Mucosa of gallbladder (tissue), 1 donor: ENCODE measurements around the gene SMPX. TPM values are rescaled to one million over a fixed set of nuclear protein-coding genes. Genes with fewer than 3 reads are reported as not detected.

Experiments used
- DNase-seq: peaks from one replicate; pipeline ENCODE4 v3.0.0-alpha.2; 2020; ENCODE audit warnings: low spot score
- total RNA-seq: library from RNA; stranded (reverse); gene quantifications from one replicate; pipeline ENCODE4 v1.2.1, GENCODE V29; 2021
- donor health status: DM: no; HTN: no; CAD: no.

SMPX gene
- total RNA-seq, 1 donor from 2014 or later, result 1.5 TPM

GRCh38 chrX:21744060-21744459 is 13.9 kb downstream of the SMPX start:
- no peak for DNase-seq

DNA sequence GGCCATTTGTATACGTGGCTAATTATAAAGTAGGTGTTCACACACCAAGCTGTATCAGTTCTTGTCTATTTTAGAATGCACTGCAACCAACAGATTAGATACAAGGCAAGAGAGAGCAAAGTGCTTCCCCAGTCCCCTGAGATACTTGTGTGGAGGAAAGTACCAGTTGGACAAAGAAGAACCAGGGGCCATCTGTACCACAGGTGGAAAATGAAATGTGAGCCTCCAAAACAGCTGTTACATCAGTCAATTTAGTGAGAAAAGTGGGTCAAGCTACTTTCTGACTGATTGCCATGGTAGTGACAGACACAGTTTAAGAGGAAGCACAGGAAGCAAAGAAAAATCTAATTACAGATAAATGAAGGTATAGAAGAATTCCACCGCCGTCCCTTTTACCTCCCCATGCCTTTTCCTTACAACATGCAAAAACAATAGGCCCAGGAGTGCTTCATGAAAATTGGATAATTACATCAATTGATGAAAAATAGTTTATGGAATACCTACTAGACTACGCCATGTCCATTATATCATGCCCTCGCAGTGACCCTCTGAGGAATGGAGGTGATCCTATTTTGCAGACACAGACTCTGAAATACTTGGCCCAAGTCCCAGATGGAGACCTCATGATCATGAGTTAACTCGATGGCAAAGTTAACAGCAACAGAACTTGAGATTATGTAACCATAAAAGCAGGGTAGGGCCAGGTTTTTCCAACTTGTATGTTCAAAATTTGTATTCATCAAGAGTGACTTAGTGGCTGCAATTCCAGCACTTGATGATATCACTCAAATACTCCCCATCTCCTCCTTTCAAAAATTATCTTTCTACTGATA is 15.8 kb downstream of the SMPX start:
- DNase-seq, result peak; percentile 25

GRCh38 chrX:21741364-21741763 is 16.6 kb downstream of the SMPX start:
- no peak for DNase-seq

- DNase-seq, result peak; percentile 44
Measured at GRCh38 chrX:21740329-21741274, 17.3 kb downstream of the SMPX start.

- no peak for DNase-seq
Measured at GRCh38 chrX:21738950-21739287, 19.0 kb downstream of the SMPX start.

DNA sequence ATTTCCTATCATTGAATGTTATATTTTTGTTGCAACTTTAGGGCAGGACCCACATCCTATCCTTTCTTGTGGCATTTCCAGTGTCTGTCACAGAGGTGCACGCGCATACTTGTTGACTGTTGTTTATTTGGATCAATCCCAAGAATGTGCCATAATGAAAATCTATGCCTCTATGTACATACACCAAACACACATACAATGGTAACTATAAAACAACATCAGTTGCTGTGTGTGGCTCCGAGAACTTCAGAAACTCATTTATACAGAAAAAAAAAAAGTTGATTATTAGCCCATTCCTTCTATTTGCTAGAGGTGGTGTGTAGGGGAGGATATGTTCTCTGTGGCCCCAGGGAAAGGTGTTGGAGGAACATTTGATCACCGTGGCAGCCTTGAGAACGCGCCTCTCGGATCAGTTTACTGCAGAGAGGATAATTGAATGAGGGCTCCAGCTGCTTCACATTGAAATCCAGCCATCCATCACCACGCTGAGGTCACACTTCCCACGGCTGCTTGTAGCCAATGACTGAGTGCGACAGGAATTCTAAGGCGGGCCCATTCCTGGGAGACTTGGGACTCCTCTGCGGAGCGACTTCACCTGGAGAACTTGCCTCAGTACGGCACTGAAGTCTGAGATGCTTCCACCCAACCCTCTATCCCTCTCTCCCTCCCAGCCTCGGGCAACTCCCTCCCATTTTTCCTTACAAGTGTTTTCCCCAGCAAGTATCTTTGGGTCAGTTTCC is 19.5 kb downstream of the SMPX start:
- no peak for DNase-seq

DNA sequence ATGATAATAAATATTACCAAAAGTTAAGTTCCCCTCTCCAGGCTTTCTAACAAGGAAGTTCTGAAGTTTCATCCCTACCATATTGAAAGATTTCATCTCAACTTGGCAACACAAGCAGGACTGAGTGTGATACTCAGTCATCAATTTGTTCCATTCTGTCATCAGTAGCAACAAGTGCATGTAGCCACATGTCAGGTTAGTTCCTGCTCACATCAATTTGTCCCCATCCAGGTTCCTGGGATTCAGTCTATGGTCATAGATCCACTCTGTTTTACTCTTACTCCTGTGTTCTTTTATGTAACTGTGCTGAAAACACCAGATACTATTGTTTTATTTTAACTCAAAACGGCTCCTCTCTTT is 22.2 kb downstream of the SMPX start:
- DNase-seq, result no peak

- DNase-seq, result no peak
Measured at GRCh38 chrX:21735038-21735767, 22.7 kb downstream of the SMPX start.

DNA sequence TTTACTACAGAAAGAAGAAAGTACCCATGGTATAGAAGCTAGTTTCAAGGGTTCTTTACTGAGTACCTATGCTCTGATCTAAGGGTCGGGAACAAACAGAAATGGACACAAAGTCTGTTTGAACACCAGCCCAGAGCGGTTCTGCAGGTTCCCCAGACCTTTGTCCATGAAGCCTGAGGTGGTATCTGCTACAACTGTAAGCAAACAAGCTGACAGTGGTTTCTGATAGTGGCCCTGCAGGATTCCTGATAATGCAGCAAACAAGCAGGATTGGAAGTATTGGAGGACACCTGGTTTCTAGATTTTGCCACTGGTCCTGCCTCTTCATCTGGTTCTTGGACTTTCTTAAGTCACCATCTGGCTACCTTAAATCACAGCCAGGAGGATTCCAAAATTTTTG is 23.7 kb downstream of the SMPX start:
- peak; percentile 35 for DNase-seq

DNA sequence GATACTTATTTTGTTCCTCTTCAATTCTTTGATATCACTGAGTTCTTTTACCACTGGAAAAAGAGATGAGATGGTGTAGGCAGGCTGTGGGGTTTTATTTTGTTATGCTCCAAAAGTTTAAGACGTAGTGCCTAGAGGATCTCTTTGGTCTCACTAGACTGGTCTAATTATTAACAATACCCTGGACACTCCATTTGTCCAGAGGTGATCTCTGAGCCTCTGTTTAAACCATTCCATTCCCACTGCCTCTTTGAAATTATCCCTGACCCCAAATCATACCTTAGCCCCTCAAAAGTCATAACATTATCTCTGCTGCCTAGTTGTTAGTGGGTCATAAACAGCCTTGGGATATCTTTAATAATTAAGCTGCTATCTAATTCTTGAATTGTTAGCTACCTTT is 24.2 kb downstream of the SMPX start:
- DNase-seq, result no peak

GRCh38 chrX:21730026-21730425 is 27.9 kb downstream of the SMPX start:
- no peak for DNase-seq

DNA sequence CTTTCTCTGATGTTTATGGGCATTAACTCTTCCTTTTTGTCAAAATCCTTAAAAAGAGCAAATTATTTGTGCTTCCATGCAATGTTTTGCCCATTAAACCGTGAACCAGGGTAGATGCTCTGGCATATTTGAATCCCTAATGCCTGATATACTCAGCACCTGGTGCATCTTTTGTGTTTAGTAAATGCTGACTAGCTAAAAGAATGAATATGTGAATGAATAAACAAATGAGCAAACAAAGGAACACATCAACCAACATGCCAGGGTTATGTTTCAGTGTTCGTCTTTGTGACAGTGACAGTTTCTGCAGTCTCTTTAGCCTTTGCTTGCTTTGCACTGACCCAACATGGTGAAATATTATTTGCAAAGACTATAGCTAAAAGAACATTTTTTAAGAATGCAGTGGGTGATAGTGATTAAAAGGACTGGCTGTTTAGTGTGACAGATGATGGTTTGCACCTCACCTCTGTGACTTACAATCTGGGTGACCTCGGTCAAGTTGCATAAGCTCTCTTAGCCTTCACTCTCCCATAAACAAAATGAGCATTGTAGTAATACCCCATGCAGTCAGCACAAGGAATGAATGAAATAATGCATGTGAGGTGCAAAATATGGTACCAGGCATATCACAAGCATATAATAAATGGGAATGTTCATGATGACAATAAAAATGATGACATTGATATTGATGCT is 29.5 kb downstream of the SMPX start:
- DNase-seq, result no peak

DNA sequence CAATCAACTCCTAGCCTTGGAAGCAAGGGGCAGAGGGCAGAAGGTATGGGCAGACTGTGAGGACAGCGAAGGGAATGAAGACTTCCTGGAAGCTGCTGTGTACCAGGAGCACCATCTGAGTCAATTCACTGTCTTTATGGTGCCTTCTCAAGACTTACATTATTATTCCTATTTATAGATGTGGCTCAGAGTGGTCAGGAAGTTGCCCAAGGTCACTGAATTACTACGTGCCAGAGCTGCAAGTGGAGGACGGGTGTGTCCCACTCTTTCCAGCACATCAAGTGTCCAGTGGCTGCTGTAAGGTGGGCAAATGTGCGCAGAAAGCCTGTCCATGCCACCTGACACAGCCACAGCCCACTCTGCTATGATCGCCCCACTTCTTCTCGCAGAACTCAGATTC is 32.0 kb downstream of the SMPX start:
- no peak for DNase-seq

DNA sequence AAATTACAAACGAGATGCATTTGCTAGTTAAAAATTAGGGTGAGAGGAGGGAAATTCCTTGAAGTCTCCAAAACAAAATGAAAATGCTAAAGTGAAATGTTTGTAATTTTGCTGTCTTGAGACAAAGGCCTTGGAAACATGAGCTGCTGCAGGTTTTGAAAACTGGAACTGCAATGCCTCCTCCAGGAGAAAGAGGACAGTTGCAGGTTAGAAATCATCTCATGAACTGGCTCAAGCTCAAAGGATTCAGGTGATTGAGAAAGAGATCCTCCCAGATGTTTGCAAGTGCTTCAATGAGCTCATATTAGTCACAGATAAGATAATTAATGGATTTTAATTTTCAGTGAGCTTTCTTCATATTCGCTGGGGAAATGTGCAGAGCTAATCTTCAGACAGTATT is 32.4 kb downstream of the SMPX start:
- DNase-seq, result no peak

GRCh38 chrX:21723814-21724213 is 34.1 kb downstream of the SMPX start:
- DNase-seq, result no peak

DNA sequence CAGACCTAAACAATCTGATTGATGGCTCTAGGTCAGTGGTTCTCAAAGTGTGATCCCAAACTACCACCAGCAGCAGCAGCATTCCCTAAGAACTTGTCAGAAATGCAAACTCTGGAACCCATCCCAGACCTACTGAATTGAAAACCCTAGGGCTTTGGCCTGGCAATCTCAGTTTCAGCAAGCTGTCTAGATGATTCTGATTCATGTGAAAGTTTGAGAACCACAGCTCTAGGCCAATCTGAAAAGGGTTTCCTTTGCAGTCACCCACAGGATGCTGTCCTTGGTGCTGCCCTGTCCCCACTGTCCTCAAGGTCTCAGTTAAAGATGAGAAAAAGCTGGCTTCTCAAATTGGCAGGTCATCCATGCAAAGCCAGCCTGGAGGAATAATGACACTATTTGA is 34.8 kb downstream of the SMPX start:
- DNase-seq, result no peak

DNA sequence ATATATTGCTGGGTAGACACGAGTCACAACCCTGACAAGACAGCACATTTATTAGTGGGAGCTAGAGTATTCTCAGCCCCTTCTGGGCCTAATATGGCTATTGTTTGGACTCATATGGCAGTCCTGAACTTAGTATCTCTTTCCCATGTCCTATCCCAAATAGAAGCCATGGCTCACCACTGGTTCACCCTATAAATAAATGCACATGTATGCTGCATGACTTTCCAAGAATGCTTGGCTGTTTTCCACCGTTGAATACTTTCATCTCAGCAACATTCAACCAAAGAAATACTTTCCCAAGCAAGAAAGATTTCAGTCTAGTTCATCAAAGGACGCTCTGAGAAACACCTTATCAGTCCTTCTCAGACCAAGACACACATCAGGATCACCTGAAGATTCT is 36.7 kb downstream of the SMPX start:
- no peak for DNase-seq

GRCh38 chrX:21718575-21718974 is 39.3 kb downstream of the SMPX start:
- no peak for DNase-seq

- DNase-seq, result no peak
Measured at GRCh38 chrX:21717802-21718201, 40.1 kb downstream of the SMPX start.

GRCh38 chrX:21715825-21716224 is 42.1 kb downstream of the SMPX start:
- DNase-seq, result no peak

DNA sequence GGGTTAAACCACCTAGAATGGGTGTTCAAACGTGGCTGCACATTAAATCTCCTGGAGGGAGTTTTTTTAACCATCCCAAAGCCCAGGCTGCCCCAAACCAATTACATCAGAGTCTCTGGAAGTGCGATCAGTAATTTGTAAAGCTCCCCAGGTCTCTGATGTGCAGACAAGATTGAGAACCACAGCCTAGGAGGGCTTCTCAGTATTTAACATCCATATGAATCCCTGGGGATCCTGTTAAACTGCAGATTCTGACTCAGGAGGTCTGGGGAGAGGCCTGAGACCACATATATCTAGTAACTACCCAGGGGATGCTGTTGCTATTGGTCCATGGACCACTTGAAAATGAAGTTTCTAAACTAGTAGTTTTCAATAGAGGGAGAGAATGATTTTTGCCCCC is 42.6 kb downstream of the SMPX start:
- DNase-seq, result no peak
